GM18505 (cell line): ENCODE measurements around the gene TLE5.
"Not testable (repeated sequence)": the region's sequence is repeated elsewhere in the genome, so short reads cannot be mapped to it uniquely, and the experiment has no call there.

Experiments used
- ATAC-seq: cut with Tn5 transposase; IDR thresholded peaks from one replicate; pipeline ENCODE4 v1.9.1; 2021; ENCODE audit not compliant: unreplicated experiment
- POLR2A ChIP-seq: IDR thresholded peaks from 4 replicates; pipeline ENCODE4 v1.6.1; 2011; ENCODE audit warnings: borderline replicate concordance; ENCODE audit not compliant: insufficient read depth, insufficient read length; ENCODE audit errors: extremely low read depth

The TLE5 gene

DNA sequence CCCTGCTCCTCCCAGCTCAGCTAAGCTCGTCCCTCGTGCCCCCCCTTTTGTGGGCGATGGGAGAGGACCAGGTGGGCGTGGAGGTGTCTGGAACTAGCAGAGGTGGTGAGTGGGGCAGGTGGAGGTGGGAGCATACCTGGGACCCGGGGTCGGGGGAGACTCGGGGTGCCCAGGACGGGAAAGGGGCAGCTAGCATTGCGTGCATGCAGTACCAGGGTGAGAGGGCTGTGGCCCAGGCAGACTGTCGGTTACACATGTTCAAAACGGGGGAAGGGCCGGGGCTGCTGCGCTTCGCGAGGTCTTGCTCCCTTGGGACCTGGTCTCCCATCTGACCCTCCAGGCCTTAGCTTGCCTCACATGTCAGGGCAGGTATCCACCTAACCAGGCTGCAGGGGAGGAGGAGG lies 9.1 kb downstream of the TLE5 start:
- no peak for TF ChIP-seq POLR2A

DNA sequence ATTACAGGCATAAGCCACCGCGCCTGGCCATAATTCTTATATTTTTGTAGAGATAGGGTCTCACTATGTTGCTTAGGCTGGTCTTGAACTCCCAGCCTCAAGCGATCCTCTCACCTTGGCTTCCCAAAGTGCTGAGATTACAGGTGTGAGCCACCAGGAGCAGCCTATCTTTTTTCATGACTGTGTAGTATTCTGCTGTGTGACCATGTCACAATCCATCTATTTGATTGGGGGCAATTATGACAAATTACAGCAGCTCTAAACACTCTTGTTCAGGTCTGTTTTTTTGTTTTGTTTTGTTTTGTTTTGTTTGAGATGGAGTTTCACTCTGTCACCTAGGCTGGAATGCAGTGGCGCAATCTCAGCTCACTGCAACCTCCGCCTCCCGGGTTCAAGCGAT lies 12.3 kb downstream of the TLE5 start:
- ATAC-seq: not testable (repeated sequence)

More for the DNA sequence above, 9.1 kb downstream of the TLE5 start:
- ATAC-seq: no peak

DNA sequence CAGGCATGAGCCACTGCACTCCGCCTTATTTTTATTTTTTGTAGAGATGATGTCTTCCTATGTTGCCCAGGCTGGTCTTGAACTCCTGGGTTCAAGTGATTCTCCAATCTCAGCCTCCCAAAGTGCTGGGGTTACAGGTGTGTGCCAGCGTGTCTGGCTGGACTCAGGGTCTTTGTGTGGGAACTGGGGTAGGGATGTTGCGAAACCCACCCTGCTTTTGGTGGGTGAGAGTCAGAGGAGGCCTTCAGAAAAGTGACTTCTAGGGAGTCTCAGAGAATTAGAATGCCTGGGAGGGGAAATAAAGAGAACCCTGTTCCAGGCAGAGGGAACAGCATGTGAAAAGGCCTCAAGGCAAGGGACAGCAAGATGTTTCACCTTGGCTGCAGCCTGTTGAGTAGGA lies 13.2 kb downstream of the TLE5 start:
- TF ChIP-seq POLR2A: no peak
- no peak for ATAC-seq

GRCh38 chr19:3048190-3048533 lies 14.1 kb downstream of the TLE5 start:
- ATAC-seq: no peak
- no peak for TF ChIP-seq POLR2A

DNA sequence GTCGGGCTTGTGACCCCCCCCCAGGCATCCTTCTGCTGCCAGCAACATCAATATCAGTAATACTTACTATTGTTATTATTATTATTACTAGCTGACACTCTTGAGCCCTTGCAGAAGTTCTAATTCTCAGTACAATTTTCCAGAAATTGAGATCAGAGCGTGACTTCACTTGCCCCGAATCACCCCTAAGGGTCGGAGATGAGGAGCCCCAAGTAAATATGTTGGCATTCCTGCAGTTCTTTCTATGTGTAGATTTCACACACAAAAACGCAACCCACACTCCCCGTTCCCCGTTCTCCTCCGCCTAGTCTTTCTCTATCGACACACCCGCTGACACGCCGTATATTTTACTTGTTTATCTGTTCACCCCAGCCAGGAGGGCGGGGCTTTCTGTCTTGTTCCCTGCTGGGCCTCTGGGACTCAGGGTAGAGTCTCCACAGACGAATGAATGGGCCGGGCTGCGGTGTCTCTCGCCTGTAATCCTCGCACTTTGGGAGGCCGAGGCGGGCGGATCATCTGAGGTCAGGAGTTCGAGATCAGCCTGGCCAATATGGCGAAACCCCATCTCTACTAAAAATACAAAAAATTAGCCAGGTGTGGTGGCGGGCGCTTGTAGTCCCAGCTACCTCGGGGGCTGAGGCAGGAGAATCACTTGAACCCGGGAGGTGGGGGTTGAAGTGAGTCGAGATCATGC lies 14.7 kb downstream of the TLE5 start:
- TF ChIP-seq POLR2A: no peak
- no peak for ATAC-seq

- TF ChIP-seq POLR2A: no peak
- ATAC-seq: no peak
Observed at GRCh38 chr19:3046698-3047495, 15.4 kb downstream of the TLE5 start.

DNA sequence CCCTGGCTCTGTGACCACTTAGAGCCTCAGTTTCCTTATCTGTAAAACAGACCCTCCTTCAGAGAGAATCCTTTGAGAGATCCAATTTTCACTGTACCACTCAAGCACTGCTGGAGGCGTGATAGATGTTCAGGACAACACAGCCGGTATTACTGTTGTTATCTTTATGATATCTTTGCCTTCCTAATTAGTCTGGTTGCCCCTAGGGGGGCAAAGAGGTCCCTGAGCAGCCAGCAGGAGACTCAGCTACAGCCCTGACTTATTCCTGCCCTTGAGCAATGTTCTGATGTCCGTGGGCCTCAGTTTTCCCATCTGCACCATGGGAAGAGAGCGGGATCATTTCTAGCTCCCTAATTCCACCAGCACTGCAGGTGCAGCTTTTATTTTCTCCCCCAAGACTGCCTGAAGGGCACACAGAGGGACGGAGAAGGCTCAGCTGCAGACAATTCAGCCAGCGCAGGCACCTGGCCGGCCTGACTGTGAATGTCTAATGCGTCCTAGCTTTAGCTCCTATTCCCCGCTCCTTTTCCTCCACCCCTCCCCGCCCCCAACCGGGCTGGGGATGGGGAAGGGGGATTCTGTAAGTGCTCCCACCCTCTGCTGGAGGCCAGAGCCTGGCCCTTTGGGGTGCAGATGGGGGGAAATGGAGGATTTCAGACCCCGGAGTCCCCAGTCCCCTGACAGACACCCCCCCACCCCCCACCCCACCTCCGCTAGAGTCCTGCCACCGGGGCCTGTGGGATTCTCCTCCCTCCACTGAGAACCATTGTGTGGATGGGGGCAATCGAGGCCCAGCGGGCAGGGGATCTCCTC lies 16.2 kb downstream of the TLE5 start:
- no peak for TF ChIP-seq POLR2A
- no peak for ATAC-seq

DNA sequence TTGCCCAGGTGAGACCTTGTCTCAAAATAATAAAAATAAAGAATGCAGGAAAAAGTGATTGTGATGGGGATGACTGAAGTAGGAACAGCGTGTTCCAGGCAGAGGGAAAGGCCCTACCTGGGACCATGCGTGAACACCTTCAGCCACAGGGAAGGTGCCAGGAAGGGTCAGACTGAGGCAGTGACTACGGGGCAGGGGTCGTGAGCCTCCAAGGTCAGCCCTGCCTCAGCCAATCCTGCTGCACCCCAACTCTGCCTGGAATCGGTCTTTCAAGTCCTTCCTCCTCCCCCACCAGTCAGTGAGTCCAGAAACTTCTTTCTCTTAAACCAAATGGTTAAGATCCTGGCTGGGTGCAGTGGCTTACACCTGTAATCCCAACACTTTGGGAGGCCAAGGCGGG lies 17.1 kb downstream of the TLE5 start:
- ATAC-seq: no peak
- TF ChIP-seq POLR2A: no peak

GRCh38 chr19:3042621-3043267 lies 19.6 kb downstream of the TLE5 start:
- no peak for TF ChIP-seq POLR2A
- no peak for ATAC-seq

GRCh38 chr19:3041761-3042620 lies 20.3 kb downstream of the TLE5 start:
- ATAC-seq: no peak
- no peak for TF ChIP-seq POLR2A

DNA sequence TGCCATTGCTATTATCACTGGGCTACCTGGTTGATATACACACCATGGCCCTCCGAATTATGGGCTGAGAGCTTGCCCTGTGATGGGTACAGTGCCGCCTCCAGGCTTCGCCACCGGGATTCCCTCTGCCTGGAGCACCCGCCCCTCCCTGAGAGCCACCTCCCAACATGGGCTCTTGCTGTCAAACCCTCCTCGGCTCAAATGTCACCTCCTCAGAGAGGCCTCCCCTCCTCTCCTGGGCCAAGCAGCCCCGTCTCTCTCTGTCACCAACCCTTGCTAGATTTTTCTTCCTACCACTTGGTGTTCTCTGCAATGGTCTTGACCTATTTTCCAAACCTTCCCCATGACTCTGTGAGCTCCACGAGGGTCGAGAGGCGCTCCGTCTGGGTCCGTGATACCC lies 21.0 kb downstream of the TLE5 start:
- ATAC-seq: no peak
- no peak for TF ChIP-seq POLR2A

GRCh38 chr19:3039641-3040077 lies 22.6 kb downstream of the TLE5 start:
- no peak for ATAC-seq
- TF ChIP-seq POLR2A: no peak

DNA sequence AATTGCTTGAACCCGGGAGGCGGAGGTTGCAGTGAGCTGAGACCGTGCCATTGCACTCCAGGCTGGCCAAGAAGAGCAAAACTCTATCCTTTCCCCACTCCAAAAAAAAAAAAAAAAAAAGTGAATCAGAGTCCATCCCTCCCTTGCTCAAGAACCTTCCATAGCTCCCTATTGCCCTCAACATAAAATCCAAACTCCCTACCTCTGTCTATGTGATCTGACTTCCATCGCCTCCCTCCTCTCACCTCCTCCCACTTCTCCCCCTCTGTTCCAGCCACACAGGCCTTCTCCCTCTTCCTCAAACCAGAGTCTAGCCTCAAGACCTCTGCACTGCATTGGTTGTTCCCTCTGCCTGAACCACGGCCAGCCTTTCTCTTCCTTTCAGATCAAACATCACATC lies 23.2 kb downstream of the TLE5 start:
- no peak for ATAC-seq
- no peak for TF ChIP-seq POLR2A

- no peak for TF ChIP-seq POLR2A
- no peak for ATAC-seq
Observed at GRCh38 chr19:3038214-3038613, 24.1 kb downstream of the TLE5 start.

DNA sequence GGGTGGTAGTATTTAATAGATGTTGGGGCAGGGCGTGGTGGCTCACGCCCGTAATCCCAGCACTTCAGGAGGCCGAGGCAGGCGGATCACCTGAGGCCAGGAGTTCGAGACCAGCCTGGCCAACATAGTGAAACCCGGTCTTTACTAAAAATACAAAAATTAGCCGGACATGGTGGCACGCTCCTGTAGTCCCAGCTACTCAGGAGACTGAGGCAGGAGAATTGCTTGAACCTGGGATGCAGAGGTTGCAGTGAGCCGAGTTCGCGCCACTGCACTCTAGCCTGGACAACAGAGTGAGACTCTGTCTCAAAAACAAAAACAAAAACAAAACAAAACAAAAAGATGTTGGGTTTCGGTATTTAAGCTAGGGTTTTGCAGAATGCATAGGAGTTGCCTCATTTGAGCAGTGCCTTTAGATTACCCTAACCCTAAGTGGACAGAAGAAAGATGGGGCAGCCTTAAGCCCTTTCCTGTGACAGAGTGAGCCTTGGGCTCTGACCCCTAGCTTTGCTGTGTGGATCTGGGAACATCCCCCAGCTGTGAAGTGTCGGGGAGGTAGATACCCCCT lies 25.2 kb downstream of the TLE5 start:
- ATAC-seq: not testable (repeated sequence)
